ENCODE results near the gene TIAM1. TPM values are rescaled to one million over a fixed set of nuclear protein-coding genes. Genes with fewer than 3 reads are reported as not detected.

Gene TIAM1
- total RNA-seq, 2 donors from 2014 or later, result 4.5 to 15.2 TPM

DNA sequence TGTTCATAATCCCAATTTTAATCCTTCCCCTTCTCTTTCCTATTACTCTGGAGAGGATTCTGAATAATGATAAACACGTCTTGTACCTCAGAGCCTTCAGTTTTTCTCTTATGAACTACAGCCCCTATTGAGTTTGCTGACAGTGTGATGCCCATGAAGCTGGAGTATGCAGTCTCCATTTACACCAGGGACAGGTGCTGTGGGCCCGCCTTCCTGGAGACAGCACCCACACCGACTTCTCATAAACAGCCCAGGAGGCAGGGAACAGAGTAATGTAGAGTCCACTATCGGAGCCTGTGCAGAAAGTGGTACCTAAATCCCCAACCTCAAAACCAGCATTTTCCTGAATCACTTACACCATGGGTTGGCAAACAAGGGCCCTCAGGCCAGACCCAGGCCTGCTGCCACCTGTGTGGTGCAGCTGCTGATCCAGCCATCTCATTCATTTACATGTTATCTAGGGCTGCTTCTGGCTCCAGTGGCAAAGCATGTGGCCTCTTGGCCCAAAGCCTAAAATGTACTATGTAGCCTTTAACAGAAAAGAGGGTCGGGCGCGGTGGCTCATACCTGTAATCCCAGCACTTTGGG is 210.7 kb downstream of the TIAM1 start:
- Histone ChIP-seq H3K27ac (no peak overlapping the region), H3K4me1 (ENCODE audit: control insufficient read depth in 1 of 2, low read depth in 2 of 2) (no peaks in the 10 kb centered on the region), H3K9me3 (no peaks in the 10 kb centered on the region), H3K27me3 (replicated peaks; ENCODE audit: insufficient read depth) (no peaks in the 10 kb centered on the region), H3K4me3 (no peak overlapping the region), H3K36me3 (no peaks in the 10 kb centered on the region)
- no peak for DNase-seq (ENCODE audit: low spot score)
- no peak for TF ChIP-seq CTCF (IDR thresholded peaks at IDR 0.05)
- ATAC-seq (ENCODE audit: insufficient number of reproducible peaks, low FRiP score, low read depth), result no peak

- Histone ChIP-seq H3K4me3 (no peak overlapping the region), H3K36me3 (no peaks in the 10 kb centered on the region), H3K27me3 (replicated peaks; ENCODE audit: insufficient read depth) (no peaks in the 10 kb centered on the region), H3K9me3 (no peaks in the 10 kb centered on the region), H3K4me1 (ENCODE audit: control insufficient read depth in 1 of 2, low read depth in 2 of 2) (no peaks in the 10 kb centered on the region), H3K27ac (no peak overlapping the region)
- no peak for DNase-seq (ENCODE audit: low spot score)
- TF ChIP-seq CTCF (IDR thresholded peaks at IDR 0.05), result no peak
- ATAC-seq (ENCODE audit: insufficient number of reproducible peaks, low FRiP score, low read depth), result no peak
Measured at GRCh38 chr21:31132574-31133242, 211.4 kb downstream of the TIAM1 start.

DNA sequence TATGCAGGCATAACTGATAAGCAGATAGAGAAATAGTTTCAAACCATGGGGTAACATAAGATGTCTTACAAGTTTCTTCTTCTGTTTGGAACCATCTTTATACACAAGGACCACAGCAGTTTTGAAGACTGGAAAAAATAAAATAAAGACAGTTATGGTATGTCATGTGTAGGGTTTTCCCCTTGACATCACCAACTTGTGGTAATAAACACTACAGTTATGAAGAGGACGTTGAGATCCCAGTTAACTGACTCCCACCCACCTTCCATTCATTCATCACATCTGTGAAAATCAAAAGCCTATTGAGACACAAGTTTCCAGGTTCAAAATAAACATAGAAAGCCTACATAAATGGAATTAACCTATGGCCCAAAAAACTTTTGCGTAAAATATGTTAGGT is 213.2 kb downstream of the TIAM1 start:
- Histone ChIP-seq H3K4me1 (ENCODE audit: control insufficient read depth in 1 of 2, low read depth in 2 of 2) (no peaks in the 10 kb centered on the region), H3K36me3 (no peaks in the 10 kb centered on the region), H3K27ac (no peak overlapping the region), H3K9me3 (no peaks in the 10 kb centered on the region), H3K27me3 (replicated peaks; ENCODE audit: insufficient read depth) (no peaks in the 10 kb centered on the region), H3K4me3 (no peak overlapping the region)
- ATAC-seq (ENCODE audit: insufficient number of reproducible peaks, low FRiP score, low read depth) (no peak), DNase-seq (ENCODE audit: low spot score) (no peak)
- no peak for TF ChIP-seq CTCF (IDR thresholded peaks at IDR 0.05)

DNA sequence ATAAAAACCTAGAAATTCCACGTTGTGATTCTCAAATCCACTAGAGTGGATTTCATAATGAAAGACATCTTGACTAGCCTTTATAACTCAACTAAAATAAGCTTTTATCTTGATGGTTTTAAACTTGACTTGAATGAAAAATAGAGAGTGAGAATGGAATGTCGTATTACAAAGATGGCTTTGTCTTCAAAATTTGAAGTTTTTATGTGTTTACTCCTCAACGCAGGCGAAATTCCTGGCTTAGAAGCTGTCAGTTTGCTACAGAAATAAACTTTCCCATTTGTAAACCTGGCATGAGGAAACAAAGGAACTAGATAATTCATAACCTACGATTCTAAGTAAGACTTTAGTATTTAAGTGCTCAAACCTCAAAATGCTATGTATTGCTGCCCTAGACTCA is 215.8 kb downstream of the TIAM1 start:
- H3K9me3 ChIP-seq, result no peaks in the 10 kb centered on the region
- peaks cover 0 to 5% of the 10 kb centered on the region in 2 donors for H3K4me1 ChIP-seq (ENCODE audit: control insufficient read depth in 1 of 2, low read depth in 2 of 2)
- no peak overlapping the region for H3K27ac ChIP-seq
- no peak overlapping the region for H3K4me3 ChIP-seq
- no peaks in the 10 kb centered on the region for H3K36me3 ChIP-seq
- H3K27me3 ChIP-seq (replicated peaks; ENCODE audit: insufficient read depth), result no peaks in the 10 kb centered on the region
- ATAC-seq (ENCODE audit: insufficient number of reproducible peaks, low FRiP score, low read depth) (no peak), DNase-seq (ENCODE audit: low spot score) (no peak)
- TF ChIP-seq CTCF (IDR thresholded peaks at IDR 0.05), result no peak

DNA sequence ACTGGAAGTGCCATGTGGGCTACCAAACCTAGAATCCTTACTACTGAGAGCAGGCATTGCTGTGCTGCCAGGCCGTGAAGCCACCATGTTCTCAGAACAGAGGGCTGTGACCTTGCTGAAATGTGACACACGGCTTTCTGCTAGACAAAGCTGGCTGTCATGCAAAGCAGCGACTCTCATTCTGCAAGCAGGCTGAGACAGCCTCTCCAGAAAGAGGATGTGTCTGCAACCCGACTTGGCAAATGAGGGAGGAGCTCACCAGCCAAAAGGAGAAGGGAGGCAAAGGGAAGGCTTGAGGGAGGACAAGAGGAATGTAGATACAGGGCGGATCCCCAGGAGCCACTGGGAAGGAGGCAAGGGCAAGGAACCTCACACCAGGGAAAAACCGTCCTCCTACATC is 220.1 kb downstream of the TIAM1 start:
- Histone ChIP-seq H3K27me3 (replicated peaks; ENCODE audit: insufficient read depth) (no peaks in the 10 kb centered on the region), H3K9me3 (no peaks in the 10 kb centered on the region), H3K4me1 (ENCODE audit: control insufficient read depth in 1 of 2, low read depth in 2 of 2) (peaks cover 0 to 5% of the 10 kb centered on the region in 2 donors), H3K36me3 (no peaks in the 10 kb centered on the region), H3K27ac (no peak overlapping the region), H3K4me3 (no peak overlapping the region)
- no peak for TF ChIP-seq CTCF (IDR thresholded peaks at IDR 0.05)
- ATAC-seq (ENCODE audit: insufficient number of reproducible peaks, low FRiP score, low read depth) (peak; percentile 19), DNase-seq (ENCODE audit: low spot score) (no peak)

Measured in thoracic aorta (tissue), 2 donors.